ENCODE measurements around the gene HSDL1.

DNA sequence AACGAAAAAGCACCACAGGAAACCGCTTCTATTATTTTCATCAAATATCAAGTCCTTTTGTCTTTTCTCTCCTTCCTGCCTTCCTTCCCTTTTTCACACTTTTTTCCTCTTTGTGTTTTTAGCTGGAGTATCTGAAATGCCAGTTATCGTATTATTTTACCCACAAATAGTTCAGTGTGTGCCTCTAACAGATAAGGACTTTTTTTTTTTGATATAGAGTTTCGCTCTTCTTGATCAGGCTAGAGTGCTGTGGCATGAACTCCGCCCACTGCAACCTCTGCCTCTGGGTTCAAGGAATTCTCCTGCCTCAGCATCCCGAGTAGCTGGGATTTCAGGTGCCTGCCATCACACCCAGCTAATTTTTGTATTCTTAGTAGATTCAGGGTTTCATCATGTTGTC, 10.8 kb upstream of the HSDL1 start:
- TF ChIP-seq BCL11A (IDR thresholded peaks at IDR 0.05; ENCODE audit: low read depth in 2 of 2, low read length in 2 of 2), result no peak
- TF ChIP-seq, protein P1, sequence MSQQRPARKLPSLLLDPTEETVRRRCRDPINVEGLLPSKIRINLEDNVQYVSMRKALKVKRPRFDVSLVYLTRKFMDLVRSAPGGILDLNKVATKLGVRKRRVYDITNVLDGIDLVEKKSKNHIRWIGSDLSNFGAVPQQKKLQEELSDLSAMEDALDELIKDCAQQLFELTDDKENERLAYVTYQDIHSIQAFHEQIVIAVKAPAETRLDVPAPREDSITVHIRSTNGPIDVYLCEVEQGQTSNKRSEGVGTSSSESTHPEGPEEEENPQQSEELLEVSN (IDR thresholded peaks at IDR 0.05), result no peak
